GM12892 (cell line): ENCODE results near the gene FOXL1.

Experiments
- POLR2A ChIP-seq: IDR thresholded peaks from 2 replicates; pipeline ENCODE4 v1.6.1; 2011; ENCODE audit warnings: low read depth, low read length, control low read depth
- TAF1 ChIP-seq: IDR thresholded peaks from 2 replicates; pipeline ENCODE4 v1.6.1; 2011; ENCODE audit warnings: low read depth, mild to moderate bottlenecking, control low read depth, low read length, borderline replicate concordance

- TF ChIP-seq POLR2A = no peak
- no peak for TF ChIP-seq TAF1
Measured at GRCh38 chr16:86630471-86630870, 52.1 kb downstream of the FOXL1 start.
